ENCODE results near the gene GIMAP6.
"Not testable (repeated sequence)": the region's sequence is repeated elsewhere in the genome, so short reads cannot be mapped to it uniquely, and the experiment has no call there.

Gene GIMAP6

DNA sequence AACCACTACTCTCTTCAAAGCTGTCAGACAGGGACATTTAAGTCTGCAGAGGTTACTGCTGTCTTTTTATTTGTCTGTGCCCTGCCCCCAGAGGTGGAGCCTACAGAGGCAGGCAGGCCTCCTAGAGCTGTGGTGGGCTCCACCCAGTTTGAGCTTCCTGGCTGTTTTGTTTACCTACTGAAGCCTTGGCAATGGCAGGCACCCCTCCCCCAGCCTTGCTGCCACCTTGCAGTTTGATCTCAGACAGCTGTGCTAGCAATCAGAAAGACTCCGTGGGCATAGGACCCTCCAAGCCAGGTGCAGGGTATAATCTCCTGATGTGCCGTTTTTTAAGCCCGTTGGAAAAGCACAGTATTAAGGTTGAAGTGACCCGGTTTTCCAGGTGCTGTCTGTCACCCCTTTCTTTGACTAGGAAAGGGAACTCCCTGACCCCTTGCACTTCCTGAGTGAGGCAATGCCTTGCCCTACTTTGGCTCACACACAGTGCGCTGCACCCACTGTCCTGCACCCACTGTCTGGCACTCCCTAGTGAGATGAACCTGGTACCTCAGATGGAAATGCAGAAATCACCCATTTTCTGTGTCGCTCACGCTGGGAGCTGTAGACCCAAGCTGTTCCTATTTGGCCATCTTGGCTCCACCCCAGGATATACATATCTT lies 52.1 kb downstream of the GIMAP6 start:
- DNase-seq: not testable (repeated sequence)
